Measurements from ENCODE around the gene TM7SF3.

Gene TM7SF3

GRCh38 chr12:26991826-26992225 lies 22.4 kb downstream of the TM7SF3 start:
- TF ChIP-seq CTCF (conservative IDR thresholded peaks at IDR 0.05; ENCODE audit: low read length), result no peak
- no peak for DNase-seq (ENCODE audit: low read depth)
- no peak overlapping the region for H3K4me3 ChIP-seq (ENCODE audit: low read length)

GRCh38 chr12:26989873-26990272 lies 24.3 kb downstream of the TM7SF3 start:
- no peak overlapping the region for H3K4me3 ChIP-seq (ENCODE audit: low read length)
- no peak for TF ChIP-seq CTCF (conservative IDR thresholded peaks at IDR 0.05; ENCODE audit: low read length)
- DNase-seq (ENCODE audit: low read depth), result no peak

GRCh38 chr12:26988703-26989102 lies 25.5 kb downstream of the TM7SF3 start:
- no peak for TF ChIP-seq CTCF (conservative IDR thresholded peaks at IDR 0.05; ENCODE audit: low read length)
- H3K4me3 ChIP-seq (ENCODE audit: low read length), result no peak overlapping the region
- no peak for DNase-seq (ENCODE audit: low read depth)

GRCh38 chr12:26987634-26988424 lies 26.4 kb downstream of the TM7SF3 start:
- peak; percentile 3 for DNase-seq (ENCODE audit: low read depth)
- H3K4me3 ChIP-seq (ENCODE audit: low read length), result no peak overlapping the region
- TF ChIP-seq CTCF (conservative IDR thresholded peaks at IDR 0.05; ENCODE audit: low read length), result no peak

- DNase-seq (ENCODE audit: low read depth), result no peak
- no peak for TF ChIP-seq CTCF (conservative IDR thresholded peaks at IDR 0.05; ENCODE audit: low read length)
- H3K4me3 ChIP-seq (ENCODE audit: low read length), result no peak overlapping the region
These were observed 31.3 kb downstream of the TM7SF3 start for GRCh38 chr12:26982866-26983265.

GRCh38 chr12:26979733-26980132 lies 34.5 kb downstream of the TM7SF3 start:
- H3K4me3 ChIP-seq (ENCODE audit: low read length), result no peak overlapping the region
- no peak for DNase-seq (ENCODE audit: low read depth)
- TF ChIP-seq CTCF (conservative IDR thresholded peaks at IDR 0.05; ENCODE audit: low read length), result no peak

GRCh38 chr12:26978801-26979200 lies 35.4 kb downstream of the TM7SF3 start:
- no peak overlapping the region for H3K4me3 ChIP-seq (ENCODE audit: low read length)
- DNase-seq (ENCODE audit: low read depth), result no peak
- TF ChIP-seq CTCF (conservative IDR thresholded peaks at IDR 0.05; ENCODE audit: low read length), result no peak
